CD4-positive, alpha-beta memory T cell (primary cell): ENCODE results near the gene CLDN15. TPM values are rescaled to one million over a fixed set of nuclear protein-coding genes. Genes with fewer than 3 reads are reported as not detected.

Experiments used
- CTCF ChIA-PET: fragments of 350-600 bp; sonication (Branson Sonifier 250); formaldehyde crosslinking; loops from one replicate; lab custom pipeline; 2021; ENCODE audit warnings: inconsistent platforms; ENCODE audit not compliant: partially characterized antibody; lab: Charles Lee
- POLR2A ChIA-PET: fragments of 350-600 bp; sonication (Branson Sonifier 250); formaldehyde crosslinking; loops from one replicate; lab custom pipeline; 2021; ENCODE audit not compliant: partially characterized antibody; lab: Charles Lee
- DNase-seq, 5 donors: peaks; one replicate each; pipeline versions ENCODE4 v3.0.0 to v3.0.0-alpha.2; 2020 to 2022; ENCODE audit warnings: mixed read lengths in 1 of 5
- H3K27ac ChIP-seq: one replicate; pipeline ENCODE4 v1.7.0; 2013; ENCODE audit warnings: low read depth, low read length
- H3K27me3 ChIP-seq: 2 replicates; pipeline ENCODE4 v1.7.0; 2013; ENCODE audit warnings: mild to moderate bottlenecking, low read length, moderate library complexity; ENCODE audit not compliant: insufficient read depth
- H3K36me3 ChIP-seq: 2 replicates; pipeline ENCODE4 v1.7.0; 2013; ENCODE audit warnings: mild to moderate bottlenecking, low read length, moderate library complexity; ENCODE audit not compliant: insufficient read depth
- H3K4me1 ChIP-seq: 2 replicates; pipeline ENCODE4 v1.7.0; 2013; ENCODE audit warnings: mild to moderate bottlenecking, low read length, moderate library complexity; ENCODE audit not compliant: insufficient read depth
- H3K4me3 ChIP-seq, 2 donors: one replicate each; pipeline ENCODE4 v1.7.0; 2013; ENCODE audit warnings: low read length in 2 of 2, mild to moderate bottlenecking in 1 of 2
- H3K9me3 ChIP-seq, 2 donors: one replicate each; pipeline ENCODE4 v1.7.0; 2013; ENCODE audit warnings: low read length in 2 of 2, control low read depth in 1 of 2; ENCODE audit not compliant: control insufficient read depth in 1 of 2
- H3K27ac Mint-ChIP-seq, 7 donors: one replicate each; pipeline ENCODE4 v1.8.0; 2020 to 2021; ENCODE audit warnings: mixed read lengths in 7 of 7, mild to moderate bottlenecking in 6 of 7, inconsistent platforms in 3 of 7, moderate library complexity in 3 of 7
- H3K27me3 Mint-ChIP-seq, 2 donors: one replicate each; pipeline ENCODE4 v1.8.0; 2020 to 2021; ENCODE audit warnings: mixed read lengths in 2 of 2
- H3K36me3 Mint-ChIP-seq, 2 donors: one replicate each; pipeline ENCODE4 v1.8.0; 2020 to 2021; ENCODE audit warnings: mixed read lengths in 2 of 2, inconsistent platforms in 1 of 2, mild to moderate bottlenecking in 1 of 2
- H3K4me1 Mint-ChIP-seq, 4 donors: one replicate each; pipeline ENCODE4 v1.8.0; 2020 to 2021; ENCODE audit warnings: mixed read lengths in 4 of 4, mild to moderate bottlenecking in 1 of 4
- H3K4me3 Mint-ChIP-seq, 8 donors: one replicate each; pipeline ENCODE4 v1.8.0; 2020 to 2021; ENCODE audit warnings: mixed read lengths in 8 of 8, mild to moderate bottlenecking in 7 of 8, moderate library complexity in 6 of 8, inconsistent platforms in 3 of 8
- H3K9me3 Mint-ChIP-seq, 8 donors: one replicate each; pipeline ENCODE4 v1.8.0; 2020 to 2021; ENCODE audit warnings: mixed read lengths in 8 of 8, mild to moderate bottlenecking in 5 of 8, inconsistent platforms in 3 of 8, moderate library complexity in 1 of 8
- intact Hi-C: fragments of 100-400 bp; cut with micrococcal nuclease; formaldehyde crosslinking; loops from one replicate; pipeline ENCODE4 v1.15.1; 2023
- polyA plus RNA-seq, 2 donors: library from polyadenylated mRNA; unstranded; fragments of 300-500 nt; fragmentation: Illumina TruSeq; gene quantifications; one replicate each; pipeline ENCODE4 v1.2.3, GENCODE V29; 2021
- total RNA-seq, 2 experiments: library from RNA; stranded (reverse); gene quantifications; one replicate each; pipeline ENCODE4 v1.2.3, GENCODE V29; 2021

Gene CLDN15
- total and polyA plus RNA-seq, 4 experiments from 2014 or later, result 0.36 to 50.4 (median 24.0) TPM

DNA sequence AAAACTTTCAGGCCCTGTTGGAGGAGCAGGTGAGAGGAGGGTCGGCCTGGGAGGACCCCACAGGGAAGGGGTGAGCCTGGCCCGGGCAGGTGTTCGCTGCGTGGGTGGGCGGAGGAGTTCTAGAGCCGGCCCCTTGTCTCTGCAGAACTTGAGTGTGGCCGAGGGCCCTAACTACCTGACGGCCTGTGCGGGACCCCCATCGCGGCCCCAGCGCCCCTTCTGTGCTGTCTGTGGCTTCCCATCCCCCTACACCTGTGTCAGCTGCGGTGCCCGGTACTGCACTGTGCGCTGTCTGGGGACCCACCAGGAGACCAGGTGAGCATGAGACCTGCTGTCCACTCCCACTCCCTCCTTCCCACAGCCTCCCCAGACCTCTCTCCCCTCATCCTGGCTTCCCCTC, 14.1 kb downstream of the CLDN15 start:
- H3K4me3 Mint-ChIP-seq, result no peak overlapping the region
- no peaks in the 10 kb centered on the region for H3K27me3 Mint-ChIP-seq
- peaks cover 9 to 29% (median 17%) of the 10 kb centered on the region in 4 donors for H3K4me1 Mint-ChIP-seq
- Histone ChIP-seq H3K9me3 (no peaks in the 10 kb centered on the region), H3K27ac (no peak overlapping the region), H3K36me3 (peaks cover 22% of the 10 kb centered on the region), H3K4me3 (no peak overlapping the region), H3K27me3 (no peaks in the 10 kb centered on the region), H3K4me1 (peaks cover 19% of the 10 kb centered on the region)
- H3K9me3 Mint-ChIP-seq, result no peaks in the 10 kb centered on the region
- intact Hi-C loops, result no loop called here
- no peak for DNase-seq
- CTCF ChIA-PET, result interaction anchor here (2.3 kb wide), 1 partner anchor 20 kb away, joined by 12 read pairs; the partner anchor contains the start of gene FIS1
- no peak overlapping the region for H3K27ac Mint-ChIP-seq
- POLR2A ChIA-PET, result interaction anchor here (1.7 kb wide), 1 partner anchor 21 kb away, joined by 7 read pairs; the partner anchor contains the start of gene FIS1
- H3K36me3 Mint-ChIP-seq, result peaks cover 7 to 41% of the 10 kb centered on the region in 2 donors

DNA sequence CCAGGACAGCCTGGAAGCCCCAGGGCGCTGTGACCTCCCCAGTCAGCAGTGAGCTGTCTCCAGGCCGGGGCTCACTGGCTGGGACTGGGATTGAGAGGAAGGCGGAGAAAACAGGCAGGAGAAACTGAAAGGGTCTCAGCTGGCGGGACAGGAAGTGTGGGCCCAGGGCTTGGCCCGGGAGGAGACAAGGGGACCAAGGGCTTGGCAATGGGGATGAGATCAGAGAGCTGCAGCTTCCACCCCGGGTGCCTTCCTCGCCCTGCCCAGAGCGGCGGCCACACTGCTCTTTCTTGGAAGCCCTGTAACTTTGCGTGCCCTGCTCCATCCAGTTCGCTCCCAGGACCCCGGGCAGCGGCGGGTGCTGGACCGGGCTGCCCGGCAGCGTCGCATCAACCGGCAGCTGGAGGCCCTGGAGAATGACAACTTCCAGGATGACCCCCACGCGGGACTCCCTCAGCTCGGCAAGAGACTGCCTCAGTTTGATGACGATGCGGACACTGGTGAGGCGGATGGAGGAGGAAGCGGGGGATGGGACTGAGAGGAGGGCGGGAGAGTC, 15.2 kb downstream of the CLDN15 start:
- H3K27ac Mint-ChIP-seq, result peak overlapping the region in 2 of 7 donors; percentile 41 to 55
- H3K4me1 Mint-ChIP-seq, result peaks cover 12 to 38% (median 23%) of the 10 kb centered on the region in 4 donors
- no peaks in the 10 kb centered on the region for H3K27me3 ChIP-seq
- H3K27ac ChIP-seq, result no peak overlapping the region
- ChIA-PET CTCF (interaction anchor here (0.9 to 2.3 kb wide), 2 partner anchors 22 to 79 kb away, joined by 3 to 12 read pairs; partner anchors contain the start of gene FIS1), POLR2A (interaction anchor here (1.7 kb wide), 1 partner anchor 22 kb away, joined by 7 read pairs; the partner anchor contains the start of gene FIS1)
- H3K36me3 Mint-ChIP-seq, result peaks cover 7 to 44% of the 10 kb centered on the region in 2 donors
- no peaks in the 10 kb centered on the region for H3K27me3 Mint-ChIP-seq
- no peak overlapping the region for H3K4me3 Mint-ChIP-seq
- intact Hi-C loops, result no loop called here
- H3K9me3 ChIP-seq, result no peaks in the 10 kb centered on the region
- peaks cover 22% of the 10 kb centered on the region for H3K4me1 ChIP-seq
- peaks cover 0 to 2% (median 0%) of the 10 kb centered on the region in 8 donors for H3K9me3 Mint-ChIP-seq
- no peak for DNase-seq
- H3K4me3 ChIP-seq, result no peak overlapping the region
- H3K36me3 ChIP-seq, result peaks cover 19% of the 10 kb centered on the region

DNA sequence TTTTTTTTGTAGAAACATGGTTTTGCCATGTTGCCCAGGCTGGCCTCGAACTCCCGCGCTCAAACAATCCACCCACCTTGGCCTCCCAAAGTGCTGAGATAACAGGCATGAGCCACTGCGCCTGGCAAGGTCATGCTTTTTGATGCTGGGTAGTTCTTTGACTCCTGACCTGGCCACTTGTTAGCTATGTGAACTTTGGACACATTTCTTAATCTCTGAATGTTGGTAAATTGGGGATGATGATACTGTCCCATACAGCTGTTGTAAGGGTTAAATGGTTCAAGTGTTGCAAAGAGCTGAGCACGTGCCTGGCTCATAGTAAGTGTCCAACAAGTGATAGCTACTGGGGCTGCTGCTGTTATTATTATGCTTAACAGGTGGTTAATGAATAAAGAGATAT, 17.3 kb downstream of the CLDN15 start:
- intact Hi-C loops, result no loop called here
- no peaks in the 10 kb centered on the region for H3K27me3 ChIP-seq
- H3K27me3 Mint-ChIP-seq, result no peaks in the 10 kb centered on the region
- no peak for DNase-seq
- H3K36me3 ChIP-seq, result peaks cover 18% of the 10 kb centered on the region
- peaks cover 32% of the 10 kb centered on the region for H3K4me1 ChIP-seq
- peak overlapping the region in 3 of 8 donors; percentile 11 to 61 (median 32) for H3K4me3 Mint-ChIP-seq
- H3K36me3 Mint-ChIP-seq, result peaks cover 7 to 42% of the 10 kb centered on the region in 2 donors
- peak overlapping the region in 2 of 7 donors; percentile 33 to 47 for H3K27ac Mint-ChIP-seq
- CTCF ChIA-PET, result interaction anchor here (0.6 to 5.6 kb wide), 4 partner anchors 24 to 514 kb away, joined by 3 to 105 read pairs (median 7); partner anchors contain the start of genes FIS1 and POP7
- H3K27ac ChIP-seq, result no peak overlapping the region
- H3K9me3 Mint-ChIP-seq, result peaks cover 0 to 2% (median 0%) of the 10 kb centered on the region in 8 donors
- no peaks in the 10 kb centered on the region for H3K9me3 ChIP-seq
- no peak overlapping the region for H3K4me3 ChIP-seq
- H3K4me1 Mint-ChIP-seq, result peaks cover 18 to 53% (median 34%) of the 10 kb centered on the region in 4 donors
- POLR2A ChIA-PET, result interaction anchor here (0.8 to 1.3 kb wide), 2 partner anchors 19 to 23 kb away, joined by 3 to 5 read pairs; no protein-coding TSS in a partner anchor

DNA sequence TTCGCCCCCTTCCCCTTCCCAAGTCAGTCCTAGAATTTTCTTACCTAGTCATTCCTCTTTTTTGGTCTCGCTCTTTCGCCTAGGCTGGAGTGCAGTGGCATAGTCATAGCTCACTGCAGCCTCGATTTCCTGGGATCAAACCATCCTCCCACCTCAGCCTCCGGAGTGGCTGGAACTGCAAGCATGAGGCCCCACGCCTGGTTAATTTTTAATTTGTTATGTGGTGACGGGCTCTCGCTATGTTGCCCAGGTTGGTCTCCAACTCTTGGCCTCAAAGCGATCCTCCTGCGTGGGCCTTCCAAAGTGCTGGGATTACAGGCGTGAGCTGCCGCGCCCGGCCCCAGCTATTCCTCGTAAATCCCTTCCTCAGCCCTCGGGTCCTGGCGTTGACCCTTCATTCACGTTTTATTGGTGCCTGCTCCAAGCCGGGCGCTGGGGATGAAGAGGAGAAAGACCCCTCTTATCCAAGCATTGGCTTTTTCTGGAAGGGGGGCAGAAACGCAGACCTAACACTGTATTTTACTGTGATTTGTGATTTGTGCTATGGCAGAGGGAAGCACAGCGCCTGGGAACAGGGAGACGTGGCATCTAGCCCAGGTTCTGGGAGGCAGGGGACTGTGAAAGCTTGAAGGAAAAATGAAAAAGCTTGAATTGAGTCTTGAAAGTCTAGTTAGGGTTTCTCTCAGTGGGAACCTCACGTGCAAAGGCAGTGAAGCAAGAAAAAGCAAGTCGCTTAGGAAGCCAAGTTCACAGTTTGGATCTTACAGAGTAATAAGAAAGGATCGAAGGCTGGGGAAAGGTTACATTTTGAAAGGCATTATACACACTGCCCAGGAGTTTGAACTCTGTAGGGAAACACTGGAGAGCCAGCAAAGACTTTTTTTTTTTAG, 19.1 kb downstream of the CLDN15 start:
- H3K27me3 Mint-ChIP-seq, result no peaks in the 10 kb centered on the region
- ChIA-PET CTCF (interaction anchor here (1.0 to 5.6 kb wide), 13 partner anchors 13 to 329 kb away, joined by 3 to 105 read pairs (median 4); partner anchors contain the start of genes FIS1, MOGAT3 and UFSP1), POLR2A (interaction anchor here (0.7 to 4.2 kb wide), 23 partner anchors 8 to 1719 kb away, joined by 3 to 102 read pairs (median 5); partner anchors contain the start of genes FIS1, IFT22, MEPCE and SRRT)
- H3K4me3 Mint-ChIP-seq, result peak overlapping the region; percentile 90 to 98 (median 96)
- peak overlapping the region; percentile 91 to 97 (median 96) for H3K27ac Mint-ChIP-seq
- peaks cover 0 to 30% of the 10 kb centered on the region in 2 donors for H3K36me3 Mint-ChIP-seq
- no peak for DNase-seq
- H3K4me1 ChIP-seq, result peaks cover 32% of the 10 kb centered on the region
- H3K36me3 ChIP-seq, result peaks cover 4% of the 10 kb centered on the region
- H3K9me3 Mint-ChIP-seq, result peaks cover 0 to 2% (median 0%) of the 10 kb centered on the region in 8 donors
- peak overlapping the region; percentile 83 to 86 for H3K4me3 ChIP-seq
- H3K27me3 ChIP-seq, result no peaks in the 10 kb centered on the region
- H3K9me3 ChIP-seq, result no peaks in the 10 kb centered on the region
- intact Hi-C loops, result loop anchor here (1.0 to 10.0 kb wide), 2 partner anchors 26 to 54 kb away; partner anchors contain the start of gene VGF
- H3K4me1 Mint-ChIP-seq, result peaks cover 18 to 57% (median 34%) of the 10 kb centered on the region in 4 donors
- peak overlapping the region; percentile 64 for H3K27ac ChIP-seq

DNA sequence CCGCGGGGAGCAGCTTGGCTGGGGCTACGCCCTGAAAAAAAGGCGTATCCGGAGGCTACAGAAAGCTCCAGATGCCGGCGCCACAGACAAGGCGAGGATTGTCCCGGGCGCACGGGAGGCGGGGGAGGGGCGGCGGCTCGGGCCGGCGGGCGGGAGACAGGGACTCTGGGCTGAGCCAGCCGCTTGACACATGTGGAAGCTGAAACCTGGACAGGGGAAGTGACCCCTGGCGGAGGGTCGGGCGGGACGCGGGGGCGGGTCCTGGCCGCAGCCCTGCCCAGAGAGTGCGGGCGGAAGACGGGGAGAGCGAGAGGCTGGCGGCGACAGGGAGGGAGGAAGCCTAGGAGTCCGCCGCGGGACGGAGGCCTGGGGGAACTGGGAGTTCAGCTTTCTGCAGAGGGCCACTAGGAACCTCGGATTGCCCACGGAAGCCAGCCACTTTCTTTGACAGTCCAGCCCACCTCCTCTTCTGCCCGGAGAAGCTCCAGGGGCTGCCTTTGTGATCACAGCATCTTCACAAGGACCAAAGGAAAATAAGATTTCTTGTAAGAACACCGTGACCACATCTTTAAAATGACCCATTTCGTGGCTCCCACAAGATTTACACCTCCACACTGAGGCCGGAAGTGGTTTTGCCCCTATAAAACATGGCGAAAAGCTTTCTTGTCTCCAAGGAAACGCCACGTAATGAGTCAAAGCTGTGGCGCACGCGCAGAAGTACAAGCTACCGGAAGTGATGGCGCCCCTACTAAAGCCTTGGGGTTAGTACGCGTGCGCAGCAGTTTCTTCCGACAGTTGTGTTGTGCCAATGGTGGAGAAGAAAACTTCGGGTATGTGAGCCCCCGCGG, 20.0 kb downstream of the CLDN15 start, which contains the start of the genes PLOD3 and ZNHIT1:
PLOD3 (minus strand) TSS at position 194 of the 848 bp plus-strand sequence. CDS start 307 bp downstream, outside the sequence.
ZNHIT1 (plus strand) TSS at position 778 of the 848 bp plus-strand sequence; CDS start at position 809, 31 bp downstream.
- Histone ChIP-seq H3K36me3 (peaks cover 2% of the 10 kb centered on the region), H3K9me3 (no peaks in the 10 kb centered on the region), H3K4me1 (peaks cover 32% of the 10 kb centered on the region), H3K27me3 (no peaks in the 10 kb centered on the region), H3K4me3 (peak within 1 kb of the TSS; percentile 83 to 86), H3K27ac (peak within 1 kb of the TSS; percentile 64)
- peaks cover 0 to 2% (median 0%) of the 10 kb centered on the region in 8 donors for H3K9me3 Mint-ChIP-seq
- peaks cover 0 to 24% of the 10 kb centered on the region in 2 donors for H3K36me3 Mint-ChIP-seq
- peak; percentile 93 to 98 (median 96) for DNase-seq
- intact Hi-C loops, result loop anchor here (1.0 to 10.0 kb wide), 4 partner anchors 27 to 66 kb away; partner anchors contain the start of gene VGF
- CTCF ChIA-PET, result interaction anchor here (0.6 to 5.6 kb wide), 16 partner anchors 8 to 343 kb away, joined by 3 to 105 read pairs (median 4); partner anchors contain the start of genes FIS1, MOGAT3, SRRT and UFSP1
- H3K27ac Mint-ChIP-seq, result peak within 1 kb of the TSS; percentile 91 to 97 (median 96)
- POLR2A ChIA-PET, result interaction anchor here (0.7 to 4.2 kb wide), 26 partner anchors 9 to 1718 kb away, joined by 3 to 102 read pairs (median 4); partner anchors contain the start of genes AP1S1, FIS1, IFT22 and MEPCE
- peak within 1 kb of the TSS; percentile 90 to 98 (median 96) for H3K4me3 Mint-ChIP-seq
- H3K27me3 Mint-ChIP-seq, result no peaks in the 10 kb centered on the region
- H3K4me1 Mint-ChIP-seq, result peaks cover 18 to 57% (median 34%) of the 10 kb centered on the region in 4 donors
